ENCODE results near the gene ZFX.

The ZFX gene

GRCh38 chrX:24243188-24243587 is 93.7 kb downstream of the ZFX start:
- DNase-seq, result no peak

GRCh38 chrX:24243692-24244091 is 94.2 kb downstream of the ZFX start:
- DNase-seq, result no peak

- DNase-seq, result no peak
Observed at GRCh38 chrX:24245202-24245601, 95.7 kb downstream of the ZFX start.

GRCh38 chrX:24248042-24248441 is 98.5 kb downstream of the ZFX start:
- DNase-seq, result no peak

- DNase-seq, result no peak
Observed at GRCh38 chrX:24253030-24253429, 103.5 kb downstream of the ZFX start.

GRCh38 chrX:24253469-24253868 is 103.9 kb downstream of the ZFX start:
- no peak for DNase-seq

GRCh38 chrX:24257011-24257410 is 107.5 kb downstream of the ZFX start:
- DNase-seq, result no peak

- no peak for DNase-seq
Observed at GRCh38 chrX:24259544-24260240, 110.2 kb downstream of the ZFX start.

- DNase-seq, result no peak
Observed at GRCh38 chrX:24260842-24261550, 111.5 kb downstream of the ZFX start.

GRCh38 chrX:24262309-24262708 is 112.8 kb downstream of the ZFX start:
- no peak for DNase-seq

- no peak for DNase-seq
Observed at GRCh38 chrX:24264383-24264782, 114.9 kb downstream of the ZFX start.

Measured in NCI-H1048 (cell line).